Right lobe of liver (tissue), 6 donors: ENCODE results near the gene PLSCR1. TPM values are rescaled to one million over a fixed set of nuclear protein-coding genes. Genes with fewer than 3 reads are reported as not detected.
A peak's percentile ranks its signal among the peaks of the same experiment; 100 is the strongest.

Experiments
- ATAC-seq, 4 donors: fragments of 200-7000 bp; cut with Tn5 transposase; one replicate each; pipeline ENCODE4 v1.9.1; 2020; ENCODE audit warnings: mild to moderate bottlenecking in 4 of 4, moderate library complexity in 4 of 4
- DNase-seq, 3 donors: peaks; one replicate each; pipeline ENCODE4 v3.0.0-alpha.2; 2020
- H3K27ac ChIP-seq, 3 donors: fragments of 200-600 bp; one replicate each; pipeline ENCODE4 v1.8.0; 2022
- H3K27me3 ChIP-seq, 2 donors: fragments of 200-600 bp; one replicate each; pipeline ENCODE4 v1.8.0; 2022
- H3K36me3 ChIP-seq, 4 donors: fragments of 200-600 bp; sonication (generic) in 1 of 4; one replicate each; pipeline versions ENCODE4 v1.5.1 to v1.8.0; 2017 to 2022; ENCODE audit warnings: control low read depth in 1 of 4
- H3K4me1 ChIP-seq, 4 donors: fragments of 200-600 bp; sonication (generic) in 1 of 4; one replicate each; pipeline versions ENCODE4 v1.5.1 to v1.8.0; 2017 to 2022; ENCODE audit warnings: control low read depth in 1 of 4
- H3K4me3 ChIP-seq, 3 donors: fragments of 200-600 bp; one replicate each; pipeline ENCODE4 v1.8.0; 2022
- H3K9me3 ChIP-seq, 4 donors: fragments of 200-600 bp; sonication (generic) in 1 of 4; one replicate each; pipeline versions ENCODE4 v1.5.1 to v1.8.0; 2017 to 2022; ENCODE audit warnings: control low read depth in 1 of 4
- POLR2A ChIP-seq: fragments of 450-650 bp; IDR thresholded peaks from one replicate; pipeline ENCODE4 v1.6.1; 2017; ENCODE audit warnings: antibody characterized with exemption, mild to moderate bottlenecking
- WGBS: methylation state at CpG from one replicate; pipeline ENCODE4 v1.1.6; 2018; ENCODE audit warnings: low coverage, low lambda C conversion rate; ENCODE audit not compliant: insufficient coverage; ENCODE audit errors: missing lambda C conversion rate; 5-methylcytosine and 5-hydroxymethylcytosine counted together
- intact Hi-C, 2 donors: fragments of 100-400 bp; cut with DNase I; formaldehyde crosslinking; loops; one replicate each; pipeline versions ENCODE4 v1.11.2 to v1.14.1; 2022
- total RNA-seq, 6 experiments: library from RNA; depleted of rRNA in 2 of 6; stranded (reverse); fragments of >200 nt in 2 of 6; fragmentation: NEBNext Ultra II Directional in 3 of 6; extraction: Animal tissue kit (Norgen Biotek cat#: 25700) in 3 of 6; gene quantifications; one replicate each; pipeline versions ENCODE4 v1.1.0 to v1.2.4, GENCODE V29; 2016 to 2023
- TF ChIP-seq, protein P1 (sequence below), 4 donors: fragments of 200-600 bp in 3 of 4; fragments of 450-650 bp in 1 of 4; IDR thresholded peaks; one replicate each; pipeline versions ENCODE4 v1.5.1 to v1.8.0; 2016 to 2022; ENCODE audit warnings: antibody characterized with exemption in 4 of 4, mild to moderate bottlenecking in 2 of 4
- donor health status: DM: no; HTN: yes; CAD: no.
- donor health status: DM: no; HTN: no; CAD: no.
- donor health status: DM: no; HTN: no; CAD: no.
- donor health status: DM: no; HTN: yes; CAD: no.
- donor health status: DM: no; HTN: yes; CAD: no.

The PLSCR1 gene
- total RNA-seq, 6 experiments from 2014 or later: 15.1 to 83.8 (median 44.9) TPM

DNA sequence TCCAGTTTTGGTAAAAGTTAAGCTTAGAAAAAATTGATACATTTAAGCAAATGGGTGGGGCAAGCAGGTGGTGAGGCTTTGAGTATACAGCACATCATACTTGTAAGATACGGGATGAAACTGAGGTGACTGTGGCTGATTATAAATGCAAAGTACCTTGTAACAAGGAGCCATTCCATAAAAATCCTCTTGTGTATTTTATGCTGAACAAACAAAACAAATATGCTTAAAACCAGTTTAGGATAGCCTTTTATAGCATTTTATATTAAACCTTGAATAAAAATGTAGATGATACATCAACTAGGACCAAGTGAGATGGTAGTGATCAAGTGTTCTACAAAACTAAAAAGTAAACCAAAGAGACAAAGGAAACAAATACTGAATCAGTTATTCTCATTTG lies 3.4 kb downstream of the PLSCR1 start:
- no peaks in the 10 kb centered on the region for H3K9me3 ChIP-seq
- peaks cover 0 to 51% (median 5%) of the 10 kb centered on the region in 4 donors for H3K4me1 ChIP-seq
- 67% methylated on average over 1 of the region's 1 CpG for WGBS
- ATAC-seq: no peak
- H3K27ac ChIP-seq: peak overlapping the region in 2 of 3 donors; percentile 95 to 97
- H3K27me3 ChIP-seq: no peaks in the 10 kb centered on the region
- H3K4me3 ChIP-seq: peak overlapping the region in 1 of 3 donors; percentile 58
- intact Hi-C loops: no loop called here
- no peaks in the 10 kb centered on the region for H3K36me3 ChIP-seq
- no peak for DNase-seq
- TF ChIP-seq, protein P1, sequence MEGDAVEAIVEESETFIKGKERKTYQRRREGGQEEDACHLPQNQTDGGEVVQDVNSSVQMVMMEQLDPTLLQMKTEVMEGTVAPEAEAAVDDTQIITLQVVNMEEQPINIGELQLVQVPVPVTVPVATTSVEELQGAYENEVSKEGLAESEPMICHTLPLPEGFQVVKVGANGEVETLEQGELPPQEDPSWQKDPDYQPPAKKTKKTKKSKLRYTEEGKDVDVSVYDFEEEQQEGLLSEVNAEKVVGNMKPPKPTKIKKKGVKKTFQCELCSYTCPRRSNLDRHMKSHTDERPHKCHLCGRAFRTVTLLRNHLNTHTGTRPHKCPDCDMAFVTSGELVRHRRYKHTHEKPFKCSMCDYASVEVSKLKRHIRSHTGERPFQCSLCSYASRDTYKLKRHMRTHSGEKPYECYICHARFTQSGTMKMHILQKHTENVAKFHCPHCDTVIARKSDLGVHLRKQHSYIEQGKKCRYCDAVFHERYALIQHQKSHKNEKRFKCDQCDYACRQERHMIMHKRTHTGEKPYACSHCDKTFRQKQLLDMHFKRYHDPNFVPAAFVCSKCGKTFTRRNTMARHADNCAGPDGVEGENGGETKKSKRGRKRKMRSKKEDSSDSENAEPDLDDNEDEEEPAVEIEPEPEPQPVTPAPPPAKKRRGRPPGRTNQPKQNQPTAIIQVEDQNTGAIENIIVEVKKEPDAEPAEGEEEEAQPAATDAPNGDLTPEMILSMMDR (IDR thresholded peaks at IDR 0.05): no peak
- TF ChIP-seq POLR2A: no peak

DNA sequence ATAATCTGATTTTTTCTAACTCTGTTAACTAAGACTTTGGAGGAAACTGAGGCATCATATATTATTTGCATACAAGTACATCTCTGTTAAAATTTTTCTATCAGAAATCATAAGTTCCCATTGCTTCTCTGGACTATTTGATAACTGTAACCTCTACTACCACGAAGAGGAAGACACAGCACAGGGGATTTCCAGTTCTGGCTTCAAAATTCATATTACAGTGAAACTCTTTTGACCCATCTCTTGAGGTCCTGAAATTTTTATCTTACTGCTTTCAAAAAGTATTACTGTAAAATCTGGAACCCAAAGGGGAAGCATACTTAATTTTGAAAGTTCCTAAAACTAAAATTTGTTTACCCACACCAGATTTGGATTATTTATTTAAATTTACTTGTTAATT lies 4.2 kb downstream of the PLSCR1 start:
- TF ChIP-seq, protein P1 (IDR thresholded peaks at IDR 0.05): no peak
- no peak for TF ChIP-seq POLR2A
- H3K4me3 ChIP-seq: no peak overlapping the region
- no peaks in the 10 kb centered on the region for H3K27me3 ChIP-seq

DNA sequence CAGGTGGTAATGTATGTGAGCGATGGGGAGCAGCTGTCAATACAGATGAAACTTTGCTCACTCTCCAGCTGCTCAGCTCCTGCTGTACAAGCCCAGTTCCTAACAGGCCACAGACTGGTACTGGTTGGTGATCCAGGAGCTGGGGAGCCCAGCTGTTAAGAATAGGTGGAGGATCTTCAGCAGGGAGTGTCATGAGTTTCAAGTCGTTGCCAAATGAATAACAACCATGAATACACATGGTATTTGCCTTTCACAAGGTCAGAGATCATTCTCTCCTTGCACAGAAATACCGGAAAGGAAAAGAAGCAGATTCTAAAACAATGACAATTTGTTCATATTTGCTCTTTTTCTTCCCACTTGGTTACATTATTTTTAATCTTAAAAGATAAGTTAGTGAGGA lies 5.1 kb downstream of the PLSCR1 start:
- Histone ChIP-seq H3K4me1 (peaks cover 0 to 45% (median 5%) of the 10 kb centered on the region in 4 donors), H3K4me3 (no peak overlapping the region), H3K27me3 (no peaks in the 10 kb centered on the region), H3K36me3 (no peaks in the 10 kb centered on the region), H3K9me3 (no peaks in the 10 kb centered on the region), H3K27ac (peak overlapping the region in 2 of 3 donors; percentile 3 to 95)
- 11% methylated on average over 2 of the region's 3 CpGs for WGBS
- DNase-seq (no peak), ATAC-seq (peak in 3 of 4 donors; percentile 2 to 16 (median 11))
- intact Hi-C loops: no loop called here
- no peak for TF ChIP-seq POLR2A
- TF ChIP-seq, protein P1 (IDR thresholded peaks at IDR 0.05): no peak

More for the DNA sequence above, 4.2 kb downstream of the PLSCR1 start:
- DNase-seq: no peak
- no peaks in the 10 kb centered on the region for H3K9me3 ChIP-seq
- intact Hi-C loops: no loop called here
- 4% methylated on average over 1 of the region's 1 CpG for WGBS
- H3K36me3 ChIP-seq: no peaks in the 10 kb centered on the region
- H3K4me1 ChIP-seq: peaks cover 0 to 50% (median 5%) of the 10 kb centered on the region in 4 donors
- no peak for ATAC-seq
- peak overlapping the region in 2 of 3 donors; percentile 3 to 95 for H3K27ac ChIP-seq

DNA sequence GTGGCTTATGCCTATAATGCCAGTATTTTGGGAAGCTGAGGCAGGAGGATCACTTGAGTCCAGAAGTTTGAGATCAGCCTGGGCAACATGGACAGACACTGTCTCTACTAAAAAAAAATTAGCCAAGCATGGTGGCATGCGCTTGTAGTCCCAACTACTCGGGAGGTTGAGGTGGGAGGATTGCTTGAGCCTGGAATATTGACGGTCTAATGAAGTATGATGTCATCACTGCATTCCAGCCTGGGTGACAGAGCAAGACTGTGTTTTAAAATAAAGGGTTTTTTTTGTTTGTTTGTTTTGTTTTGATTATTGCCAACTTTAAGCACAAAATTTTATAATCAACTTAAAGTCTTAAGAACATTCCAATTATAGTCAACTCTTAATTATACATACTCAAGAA lies 6.8 kb downstream of the PLSCR1 start:
- WGBS: 90% methylated on average over 3 of the region's 3 CpGs
- no peak for ATAC-seq

More for the DNA sequence above, 6.8 kb downstream of the PLSCR1 start:
- Histone ChIP-seq H3K4me1 (peaks cover 0 to 39% (median 5%) of the 10 kb centered on the region in 4 donors), H3K27me3 (no peaks in the 10 kb centered on the region), H3K27ac (no peak overlapping the region), H3K36me3 (peaks cover 2 to 4% (median 3%) of the 10 kb centered on the region in 4 donors), H3K4me3 (no peak overlapping the region), H3K9me3 (no peaks in the 10 kb centered on the region)
- no peak for TF ChIP-seq POLR2A
- TF ChIP-seq, protein P1 (IDR thresholded peaks at IDR 0.05): no peak
- no peak for DNase-seq
- intact Hi-C loops: no loop called here
